ENCODE data around the gene NME9. TPM values are rescaled to one million over a fixed set of nuclear protein-coding genes. Genes with fewer than 3 reads are reported as not detected.

NME9 gene, protein sequence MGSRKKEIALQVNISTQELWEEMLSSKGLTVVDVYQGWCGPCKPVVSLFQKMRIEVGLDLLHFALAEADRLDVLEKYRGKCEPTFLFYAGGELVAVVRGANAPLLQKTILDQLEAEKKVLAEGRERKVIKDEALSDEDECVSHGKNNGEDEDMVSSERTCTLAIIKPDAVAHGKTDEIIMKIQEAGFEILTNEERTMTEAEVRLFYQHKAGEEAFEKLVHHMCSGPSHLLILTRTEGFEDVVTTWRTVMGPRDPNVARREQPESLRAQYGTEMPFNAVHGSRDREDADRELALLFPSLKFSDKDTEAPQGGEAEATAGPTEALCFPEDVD
- total RNA-seq (2013; cell fraction: nucleolus; rRNA removed) = 0.25 and 0.49 TPM in 2 replicates
- total RNA-seq (2014; rRNA removed) (0.33 TPM in 1 of 2 replicates, not detected in the other), total RNA-seq (2014; rRNA removed; fragmentation: Illumina TruSeq; extraction: Trizol) (not detected in 2 replicates), total RNA-seq (2021) (not detected in 2 replicates), polyA plus RNA-seq (2011; rRNA removed) (not detected in 2 replicates), polyA plus RNA-seq (2014; fragmentation: Illumina TruSeq; extraction: Trizol) (not detected in 2 replicates), polyA plus RNA-seq (2014; fragmentation: Nextera tagmentation; extraction: Ambion mirVana) (under 1 TPM; 0.09 to 0.26 TPM), polyA plus RNA-seq (2014; rRNA removed) (0.08 TPM in 1 of 2 replicates, not detected in the other), polyA plus RNA-seq (2016; fragmentation: Nextera tagmentation; extraction: Ambion mirVana) (under 1 TPM; 0.18 to 0.68 TPM), polyA minus RNA-seq (2011; rRNA and poly(A)+ RNA removed) (0.15 and 0.21 TPM in 2 replicates), Bru-seq, nascent RNA (not detected), BruChase-seq, experiment 1, labeled RNA remaining after a 6-hour chase (not detected), BruChase-seq, experiment 2, labeled RNA remaining after a 2-hour chase (not detected)
- polyA plus RNA-seq (2011; ENCODE audit: low read depth) = 0.47 TPM
- not detected in 2 replicates for polyA plus RNA-seq (2011; cell fraction: cytosol; rRNA removed)
- polyA plus RNA-seq (2011; cell fraction: nucleus; rRNA removed) = not detected in 2 replicates
- 0.44 and 0.88 TPM in 2 replicates for polyA plus RNA-seq (2012)
- not detected in 2 replicates for polyA minus RNA-seq (2011; cell fraction: cytosol; rRNA and poly(A)+ RNA removed)
- polyA minus RNA-seq (2011; cell fraction: nucleus; rRNA and poly(A)+ RNA removed) = 0.36 TPM in 1 of 2 replicates, not detected in the other
- long read RNA-seq, experiment 1 = 0 reads
- long read RNA-seq, experiment 2, partial matches to known transcripts = 0 of 9 reads
- long read RNA-seq, experiment 2, other reads (novel, unspliced or antisense) = 9 of 9 reads

DNA sequence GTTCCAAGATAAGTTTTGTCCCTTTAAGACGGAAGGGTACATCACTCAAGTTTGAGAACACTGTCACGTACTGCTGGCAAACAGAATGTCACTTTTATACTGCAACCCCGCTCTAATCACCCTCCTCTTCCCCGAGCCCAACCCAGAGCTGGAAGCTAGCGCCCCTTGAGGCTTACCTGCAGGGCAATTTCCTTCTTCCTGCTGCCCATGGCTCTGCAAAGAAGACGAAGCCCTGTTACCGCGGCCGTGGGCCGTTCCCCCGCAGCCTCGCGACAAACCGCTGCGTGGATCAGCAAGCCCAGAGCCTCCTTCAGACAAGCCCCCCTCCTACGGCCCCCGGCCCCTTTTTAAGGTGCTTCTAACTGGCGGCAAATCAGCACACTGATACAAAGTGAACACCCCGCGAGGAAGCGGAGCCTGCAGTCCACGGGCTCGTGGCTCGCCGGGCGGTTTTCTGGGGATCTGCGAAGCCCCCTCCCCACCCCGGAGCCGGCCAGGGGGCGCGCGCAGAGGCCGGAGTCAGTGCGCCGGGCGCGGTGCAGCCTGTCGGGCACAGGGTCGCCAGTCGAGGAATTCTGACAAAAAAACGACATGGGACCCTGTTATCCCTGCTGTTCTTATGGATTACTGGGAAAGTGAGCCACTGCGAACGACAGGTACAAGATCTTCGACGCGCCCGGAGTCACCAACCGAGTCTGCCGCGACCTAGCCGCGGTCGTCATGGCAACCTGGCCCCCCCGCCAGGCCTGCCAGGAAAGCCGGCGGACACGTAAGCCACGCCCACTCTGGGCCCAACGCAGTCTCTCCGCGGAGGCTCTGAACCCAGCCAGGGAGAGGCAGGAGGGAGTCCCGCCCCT, at the start of gene NME9:
TSS of gene NME9 (minus strand) at position 725 of the 857 bp plus-strand sequence. CDS start at position 209, 516 bp downstream.
- Histone ChIP-seq H3K79me2 (ENCODE audit: control insufficient read depth, insufficient read depth, low read length) (no peaks in the 10 kb centered on the region), H3K27ac (ENCODE audit: control insufficient read depth, insufficient read depth) (no peak within 1 kb of the TSS), H3K4me2 (ENCODE audit: control insufficient read depth, insufficient read depth) (peak within 1 kb of the TSS; percentile 91), H3K4me3 (peak within 1 kb of the TSS; percentile 64), H2AFZ (ENCODE audit: control insufficient read depth, low read depth, low read length) (peak within 1 kb of the TSS; percentile 45), H3K9ac (ENCODE audit: control insufficient read depth, insufficient read depth, low read length) (no peak within 1 kb of the TSS; the same call in 1 of the 2 replicates), H3K4me1 (ENCODE audit: control insufficient read depth, insufficient read depth, low read length) (peaks cover 7% of the 10 kb centered on the region), H3K27me3 (replicated peaks in 1 of 2; ENCODE audit: control insufficient read depth in 2 of 2, insufficient read depth in 2 of 2, low read length in 1 of 2) (peaks cover 2 to 18% of the 10 kb centered on the region in 2 experiments; a peak in 3 of 4 replicates), H3K36me3 (ENCODE audit: control insufficient read depth in 2 of 2, insufficient read depth in 2 of 2, low read length in 1 of 2) (no peaks in the 10 kb centered on the region), H4K20me1 (ENCODE audit: control insufficient read depth, insufficient read depth) (no peaks in the 10 kb centered on the region), H3K9me3 (replicated peaks; ENCODE audit: control insufficient read depth, insufficient read depth, low read length) (no peaks in the 10 kb centered on the region)
- DNase-seq (ENCODE audit: low read depth, low spot score) (no peak), ATAC-seq (peak; percentile 91), FAIRE-seq (peak; percentile 65)
- in situ Hi-C loops (cut with MboI) = no loop called here
- POLR2A ChIA-PET = no interaction called here
- CTCF ChIA-PET = interaction anchor here (0.6 to 1.8 kb wide), 5 partner anchors 9 to 594 kb away, joined by 3 to 5 read pairs (median 5); no protein-coding TSS in a partner anchor
- BruUV-seq (replicated peaks) = no TSS peak
- WGBS (ENCODE audit: insufficient coverage, insufficient replicate concordance, low lambda C conversion rate, missing lambda C conversion rate) = 3% methylated on average over 62 of the region's 62 CpGs
- intact Hi-C loops (cut with micrococcal nuclease; ENCODE audit: unreplicated experiment) = no loop called here
- SMC1A ChIA-PET (ENCODE audit: uncharacterized antibody, unreplicated experiment) = no interaction called here
- RAD21 ChIA-PET (ENCODE audit: unreplicated experiment) = interaction anchor here (1.4 kb wide), 1 partner anchor 18 kb away, joined by 3 read pairs; no protein-coding TSS in a partner anchor
- no peak for TF ChIP-seq IKZF1 (conservative IDR thresholded peaks at IDR 0.05)
- TF ChIP-seq, protein P1, sequence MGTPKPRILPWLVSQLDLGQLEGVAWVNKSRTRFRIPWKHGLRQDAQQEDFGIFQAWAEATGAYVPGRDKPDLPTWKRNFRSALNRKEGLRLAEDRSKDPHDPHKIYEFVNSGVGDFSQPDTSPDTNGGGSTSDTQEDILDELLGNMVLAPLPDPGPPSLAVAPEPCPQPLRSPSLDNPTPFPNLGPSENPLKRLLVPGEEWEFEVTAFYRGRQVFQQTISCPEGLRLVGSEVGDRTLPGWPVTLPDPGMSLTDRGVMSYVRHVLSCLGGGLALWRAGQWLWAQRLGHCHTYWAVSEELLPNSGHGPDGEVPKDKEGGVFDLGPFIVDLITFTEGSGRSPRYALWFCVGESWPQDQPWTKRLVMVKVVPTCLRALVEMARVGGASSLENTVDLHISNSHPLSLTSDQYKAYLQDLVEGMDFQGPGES (IDR thresholded peaks at IDR 0.05) = no peak
- no peak for TF ChIP-seq SMAD5 (IDR thresholded peaks at IDR 0.05; ENCODE audit: low read depth)
- no peak for TF ChIP-seq SIX5 (IDR thresholded peaks at IDR 0.05; ENCODE audit: low read depth, low read length, severe bottlenecking)
- TF ChIP-seq, protein P2, sequence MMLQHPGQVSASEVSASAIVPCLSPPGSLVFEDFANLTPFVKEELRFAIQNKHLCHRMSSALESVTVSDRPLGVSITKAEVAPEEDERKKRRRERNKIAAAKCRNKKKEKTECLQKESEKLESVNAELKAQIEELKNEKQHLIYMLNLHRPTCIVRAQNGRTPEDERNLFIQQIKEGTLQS (IDR thresholded peaks at IDR 0.05; ENCODE audit: borderline replicate concordance, extremely low read depth, low read depth, low read length) = no peak
- no peak for TF ChIP-seq KLF5 (IDR thresholded peaks at IDR 0.05; ENCODE audit: partially characterized antibody)
- TF ChIP-seq RB1 (IDR thresholded peaks at IDR 0.05; ENCODE audit: borderline replicate concordance) = no peak
- TF ChIP-seq SUPT20H (IDR thresholded peaks at IDR 0.05; ENCODE audit: borderline replicate concordance, control insufficient read depth, low read depth, low read length) = no peak
- TF ChIP-seq TBL1XR1 (IDR thresholded peaks at IDR 0.05; ENCODE audit: low read depth, low read length) = no peak
- TF ChIP-seq ZNF217 (IDR thresholded peaks at IDR 0.05) = no peak
- TF ChIP-seq BMI1 (IDR thresholded peaks at IDR 0.05; ENCODE audit: borderline replicate concordance) = peak; percentile 86
- TF ChIP-seq RAD21 (IDR thresholded peaks at IDR 0.05; ENCODE audit: insufficient read depth, low read depth, low read length) = peak; percentile 46
- TF ChIP-seq, protein P3, sequence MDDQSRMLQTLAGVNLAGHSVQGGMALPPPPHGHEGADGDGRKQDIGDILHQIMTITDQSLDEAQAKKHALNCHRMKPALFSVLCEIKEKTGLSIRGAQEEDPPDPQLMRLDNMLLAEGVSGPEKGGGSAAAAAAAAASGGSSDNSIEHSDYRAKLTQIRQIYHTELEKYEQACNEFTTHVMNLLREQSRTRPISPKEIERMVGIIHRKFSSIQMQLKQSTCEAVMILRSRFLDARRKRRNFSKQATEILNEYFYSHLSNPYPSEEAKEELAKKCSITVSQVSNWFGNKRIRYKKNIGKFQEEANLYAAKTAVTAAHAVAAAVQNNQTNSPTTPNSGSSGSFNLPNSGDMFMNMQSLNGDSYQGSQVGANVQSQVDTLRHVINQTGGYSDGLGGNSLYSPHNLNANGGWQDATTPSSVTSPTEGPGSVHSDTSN (IDR thresholded peaks at IDR 0.05; ENCODE audit: insufficient replicate concordance, low read depth, low read length) = no peak
- no peak for TF ChIP-seq JUND (IDR thresholded peaks at IDR 0.05; ENCODE audit: low read depth, low read length)
- no peak for TF ChIP-seq CBFB (IDR thresholded peaks at IDR 0.05; ENCODE audit: low read depth)
- TF ChIP-seq HDGF (IDR thresholded peaks at IDR 0.05) = no peak

All from GM12878 (cell line).